Osteoblast (primary cell): ENCODE data around the gene LANCL2. TPM values are rescaled to one million over a fixed set of nuclear protein-coding genes. Genes with fewer than 3 reads are reported as not detected.

Source experiments
- DNase-seq: peaks from one replicate; pipeline ENCODE4 v3.0.0; 2011; ENCODE audit warnings: low spot score, mixed read lengths; ENCODE audit not compliant: insufficient read length; ENCODE audit errors: missing footprints
- H2AFZ ChIP-seq: 2 replicates; pipeline ENCODE4 v1.6.0; 2011; ENCODE audit warnings: mild to moderate bottlenecking, low read length
- H3K27ac ChIP-seq: 2 replicates; pipeline ENCODE4 v1.5.1; 2011; ENCODE audit warnings: mild to moderate bottlenecking, low read depth, low read length, moderate library complexity
- H3K27me3 ChIP-seq: 2 replicates; pipeline ENCODE4 v1.6.0; 2012; ENCODE audit warnings: mild to moderate bottlenecking, control low read depth, inconsistent platforms, low read length, moderate library complexity; ENCODE audit not compliant: insufficient read depth
- H3K36me3 ChIP-seq: 2 replicates; pipeline ENCODE4 v1.5.1; 2011; ENCODE audit warnings: mild to moderate bottlenecking, low read length, control low read depth, moderate library complexity; ENCODE audit not compliant: insufficient read depth
- H3K4me1 ChIP-seq: 2 replicates; pipeline ENCODE4 v1.5.1; 2011; ENCODE audit warnings: mild to moderate bottlenecking, low read length, control low read depth, moderate library complexity; ENCODE audit not compliant: insufficient read depth
- H3K4me2 ChIP-seq: 2 replicates; pipeline ENCODE4 v1.6.0; 2011; ENCODE audit warnings: mild to moderate bottlenecking, low read length; ENCODE audit not compliant: insufficient read depth
- H3K4me3 ChIP-seq: fragments of 200-600 bp; sonication (generic); 3 replicates; pipeline ENCODE4 v1.5.1; 2012; ENCODE audit warnings: mild to moderate bottlenecking, low read length, inconsistent platforms; ENCODE audit not compliant: insufficient read depth
- H3K79me2 ChIP-seq: 2 replicates; pipeline ENCODE4 v1.6.0; 2012; ENCODE audit warnings: mild to moderate bottlenecking, low read length, control low read depth, inconsistent platforms; ENCODE audit not compliant: insufficient read depth
- H3K9me3 ChIP-seq: 2 replicates; pipeline ENCODE4 v1.5.1; 2011; ENCODE audit warnings: low read depth, low read length, control low read depth
- H4K20me1 ChIP-seq: 2 replicates; pipeline ENCODE4 v1.6.0; 2012; ENCODE audit warnings: mild to moderate bottlenecking, low read length, control low read depth; ENCODE audit not compliant: insufficient read depth
- total RNA-seq: library from RNA; depleted of rRNA; stranded (reverse); fragments of >200 nt; gene quantifications from 2 replicates; pipeline ENCODE4 v1.2.3, GENCODE V29; 2012
- TF ChIP-seq, protein P1 (sequence below): IDR thresholded peaks from 2 replicates; pipeline ENCODE4 v1.5.1; 2011; ENCODE audit warnings: mild to moderate bottlenecking, low read depth, low read length, moderate library complexity; ENCODE audit errors: extremely low read depth

The LANCL2 gene
- total RNA-seq, 1 donor: 19.2 TPM

DNA sequence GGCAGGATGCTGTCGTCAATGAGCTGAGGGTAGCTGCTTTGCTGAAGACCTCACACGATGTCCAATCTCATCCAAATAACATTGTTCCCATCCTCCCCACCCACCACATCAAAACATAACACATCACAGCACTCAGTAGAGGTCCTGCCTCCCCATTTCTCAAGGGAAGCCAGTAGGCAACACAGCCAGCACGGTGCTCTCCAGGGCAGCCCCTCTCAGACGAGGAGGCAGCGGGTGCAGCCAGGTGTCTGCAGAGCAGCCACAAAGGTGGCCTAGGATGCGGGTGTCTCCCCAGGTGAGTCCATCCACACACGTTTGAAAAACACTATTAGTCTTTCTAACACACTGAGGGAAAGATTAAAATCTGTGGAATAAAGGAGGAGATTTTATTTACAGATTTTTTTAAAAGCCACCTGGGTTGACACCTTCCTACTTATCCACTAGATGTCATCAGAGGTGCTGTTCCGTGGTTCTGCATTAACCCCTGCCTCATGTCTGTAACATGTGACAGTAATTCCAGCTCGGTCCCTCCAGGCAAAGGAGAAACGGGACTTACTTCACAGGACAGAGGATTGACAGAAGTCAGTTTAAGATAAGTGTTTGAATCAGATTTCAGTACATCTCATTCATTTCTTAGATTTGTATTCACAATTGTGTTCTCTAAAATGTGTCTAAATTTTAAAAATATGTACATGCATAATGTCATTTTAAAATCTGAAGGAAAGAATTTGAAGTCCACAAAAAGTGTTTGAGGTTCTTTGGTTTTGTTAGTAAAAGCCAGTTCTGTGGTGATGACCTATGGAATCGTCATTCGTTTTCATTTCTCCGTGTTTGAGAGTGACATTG, 68.0 kb downstream of the LANCL2 start:
- Histone ChIP-seq H4K20me1 (no peaks in the 10 kb centered on the region), H3K36me3 (no peaks in the 10 kb centered on the region), H2AFZ (no peak overlapping the region), H3K27ac (no peak overlapping the region), H3K4me3 (no peak overlapping the region), H3K9me3 (no peaks in the 10 kb centered on the region), H3K27me3 (no peaks in the 10 kb centered on the region), H3K79me2 (no peaks in the 10 kb centered on the region), H3K4me1 (no peaks in the 10 kb centered on the region), H3K4me2 (no peak overlapping the region)
- DNase-seq: no peak
- TF ChIP-seq, protein P1, sequence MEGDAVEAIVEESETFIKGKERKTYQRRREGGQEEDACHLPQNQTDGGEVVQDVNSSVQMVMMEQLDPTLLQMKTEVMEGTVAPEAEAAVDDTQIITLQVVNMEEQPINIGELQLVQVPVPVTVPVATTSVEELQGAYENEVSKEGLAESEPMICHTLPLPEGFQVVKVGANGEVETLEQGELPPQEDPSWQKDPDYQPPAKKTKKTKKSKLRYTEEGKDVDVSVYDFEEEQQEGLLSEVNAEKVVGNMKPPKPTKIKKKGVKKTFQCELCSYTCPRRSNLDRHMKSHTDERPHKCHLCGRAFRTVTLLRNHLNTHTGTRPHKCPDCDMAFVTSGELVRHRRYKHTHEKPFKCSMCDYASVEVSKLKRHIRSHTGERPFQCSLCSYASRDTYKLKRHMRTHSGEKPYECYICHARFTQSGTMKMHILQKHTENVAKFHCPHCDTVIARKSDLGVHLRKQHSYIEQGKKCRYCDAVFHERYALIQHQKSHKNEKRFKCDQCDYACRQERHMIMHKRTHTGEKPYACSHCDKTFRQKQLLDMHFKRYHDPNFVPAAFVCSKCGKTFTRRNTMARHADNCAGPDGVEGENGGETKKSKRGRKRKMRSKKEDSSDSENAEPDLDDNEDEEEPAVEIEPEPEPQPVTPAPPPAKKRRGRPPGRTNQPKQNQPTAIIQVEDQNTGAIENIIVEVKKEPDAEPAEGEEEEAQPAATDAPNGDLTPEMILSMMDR: peak; percentile 49

DNA sequence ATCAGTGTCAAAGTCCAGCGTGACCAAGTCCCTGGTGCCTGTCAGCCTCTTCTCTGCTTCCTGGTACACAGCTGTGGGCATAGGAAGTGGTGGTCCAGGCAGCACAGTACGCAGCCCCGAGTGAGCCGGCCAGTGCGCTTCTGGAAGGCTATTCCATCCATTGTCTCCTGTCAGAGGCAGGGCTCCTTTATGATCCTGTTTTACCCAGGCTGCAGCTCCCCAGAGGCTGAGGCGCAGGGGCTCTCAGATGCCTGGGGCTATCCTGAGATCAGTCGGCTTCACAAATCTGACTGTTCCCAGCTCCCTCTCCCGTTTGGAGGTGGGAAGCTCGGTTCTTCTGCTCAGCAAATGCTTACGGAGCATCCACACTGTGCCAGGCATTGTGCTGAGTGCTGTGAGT, 70.3 kb downstream of the LANCL2 start:
- no peak for DNase-seq
- Histone ChIP-seq H3K36me3 (no peaks in the 10 kb centered on the region), H4K20me1 (no peaks in the 10 kb centered on the region), H3K9me3 (no peaks in the 10 kb centered on the region), H3K27me3 (no peaks in the 10 kb centered on the region), H2AFZ (no peak overlapping the region), H3K27ac (no peak overlapping the region), H3K4me3 (no peak overlapping the region), H3K4me2 (no peak overlapping the region), H3K79me2 (no peaks in the 10 kb centered on the region), H3K4me1 (no peaks in the 10 kb centered on the region)
- TF ChIP-seq, protein P1: no peak

DNA sequence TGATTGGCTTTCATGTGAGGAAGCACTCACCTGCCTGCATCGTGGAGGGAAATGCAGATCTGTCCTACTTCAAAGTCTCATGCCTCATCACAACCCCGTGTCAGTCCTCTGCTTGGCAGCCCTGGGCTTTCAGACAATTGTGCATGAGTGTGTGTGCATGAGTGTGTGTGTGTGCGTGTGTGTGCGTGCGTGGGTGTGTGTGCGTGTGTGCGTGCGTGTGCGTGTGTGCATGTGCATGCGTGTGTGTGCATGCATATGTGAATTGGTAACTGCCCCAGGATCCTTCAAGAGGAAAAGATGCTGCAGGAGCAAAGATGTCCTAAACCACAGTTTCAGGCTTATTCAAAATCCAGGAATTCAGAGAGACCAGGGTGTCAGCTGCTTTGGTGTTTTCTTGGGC, 71.3 kb downstream of the LANCL2 start:
- TF ChIP-seq, protein P1: no peak
- no peak overlapping the region for H2AFZ ChIP-seq
- no peaks in the 10 kb centered on the region for H3K36me3 ChIP-seq
- H3K27ac ChIP-seq: no peak overlapping the region
- no peaks in the 10 kb centered on the region for H3K27me3 ChIP-seq
- no peak overlapping the region for H3K4me2 ChIP-seq
- no peaks in the 10 kb centered on the region for H3K9me3 ChIP-seq
- DNase-seq: no peak
- no peak overlapping the region for H3K4me3 ChIP-seq
- H3K4me1 ChIP-seq: peaks cover 2% of the 10 kb centered on the region
- H4K20me1 ChIP-seq: no peaks in the 10 kb centered on the region
- no peaks in the 10 kb centered on the region for H3K79me2 ChIP-seq

DNA sequence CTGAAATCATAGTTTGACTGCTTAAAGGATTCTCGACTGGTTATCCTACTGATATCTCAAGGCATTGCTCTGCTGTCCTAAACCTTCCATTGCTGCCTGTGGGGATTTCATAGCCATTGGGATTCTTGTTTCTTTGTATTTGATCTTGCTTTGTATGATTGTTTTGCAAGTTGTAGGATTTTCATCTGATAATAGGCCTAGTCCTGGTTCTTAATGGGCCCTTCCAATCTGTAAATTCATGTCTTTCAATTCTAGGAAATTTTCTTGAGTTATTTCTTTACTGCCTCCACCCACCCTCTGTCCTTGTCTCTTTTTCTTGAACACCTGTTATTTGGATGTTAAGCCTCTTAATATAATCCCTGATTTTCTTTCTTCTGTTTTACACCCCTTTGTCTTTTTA, 72.2 kb downstream of the LANCL2 start:
- Histone ChIP-seq H3K4me3 (no peak overlapping the region), H3K4me1 (peaks cover 10% of the 10 kb centered on the region), H3K36me3 (no peaks in the 10 kb centered on the region), H3K27me3 (no peaks in the 10 kb centered on the region), H3K79me2 (no peaks in the 10 kb centered on the region), H2AFZ (no peak overlapping the region), H3K27ac (no peak overlapping the region), H3K9me3 (no peaks in the 10 kb centered on the region), H3K4me2 (no peak overlapping the region), H4K20me1 (no peaks in the 10 kb centered on the region)
- TF ChIP-seq, protein P1: no peak
- DNase-seq: no peak
